Measurements from ENCODE around the gene RAD51B.

The RAD51B gene

DNA sequence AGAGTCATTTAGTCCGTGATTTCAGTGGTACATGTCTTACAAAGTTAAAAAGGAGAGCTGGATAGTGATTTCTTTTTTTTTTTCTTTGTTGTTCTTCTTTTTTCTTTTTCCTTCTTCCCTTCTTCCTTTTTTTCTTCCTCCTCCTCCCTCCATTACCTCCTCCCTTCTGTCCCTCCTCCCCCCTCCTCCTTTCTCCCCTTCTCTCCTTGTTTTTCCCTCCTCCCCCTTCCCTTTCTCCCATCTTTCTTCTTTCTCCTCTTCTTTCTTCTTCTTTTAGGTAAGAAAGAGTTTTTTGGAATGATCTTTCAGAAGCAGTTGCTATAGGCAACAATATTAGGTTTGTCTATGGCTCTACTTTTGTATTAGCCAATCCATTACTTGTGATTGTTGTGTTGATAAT lies 368.6 kb downstream of the RAD51B start:
- H3K36me3 ChIP-seq (ENCODE audit: insufficient read depth, low read length): no peaks in the 10 kb centered on the region
- TF ChIP-seq FOXP2 (optimal IDR thresholded peaks at IDR 0.05; ENCODE audit: control extremely low read depth, extremely low read length, insufficient read depth) (no peak), POLR2AphosphoS5 (IDR thresholded peaks at IDR 0.05; ENCODE audit: borderline replicate concordance, low read depth, low read length) (no peak), EZH2 (IDR thresholded peaks at IDR 0.05) (no peak)
- H3K9me3 ChIP-seq (ENCODE audit: low read depth, low read length): 0 out of 2 replicates have a peak, but pooled peaks cover 2% of the 10 kb centered on the region
- DNase-seq (ENCODE audit: low read depth, low spot score): no peak
- H3K27ac ChIP-seq: no peak overlapping the region
- H3K9ac ChIP-seq (ENCODE audit: insufficient read length): no peak overlapping the region
- H3K4me3 ChIP-seq: no peak overlapping the region

DNA sequence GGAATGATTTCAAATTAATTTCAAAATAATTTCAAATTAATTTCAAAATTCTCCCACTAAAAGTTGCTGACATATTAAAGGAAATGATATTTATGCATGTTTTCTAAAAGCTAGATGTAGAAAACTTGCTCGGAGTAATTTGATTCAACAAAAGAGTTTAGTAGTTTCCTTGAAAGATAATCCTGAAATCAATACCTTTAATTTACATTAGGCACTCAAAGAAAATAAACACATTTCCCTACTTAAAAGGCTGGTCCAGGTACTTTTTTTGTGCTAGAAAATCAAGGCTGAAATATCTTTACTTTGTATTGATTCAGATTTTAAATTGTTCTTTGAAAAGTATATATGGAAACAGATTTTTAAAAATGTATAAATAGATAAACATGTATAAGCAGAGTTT lies 370.5 kb downstream of the RAD51B start:
- Histone ChIP-seq H3K36me3 (ENCODE audit: insufficient read depth, low read length) (no peaks in the 10 kb centered on the region), H3K9me3 (ENCODE audit: low read depth, low read length) (0 out of 2 replicates have a peak, but pooled peaks cover 2% of the 10 kb centered on the region), H3K27ac (no peak overlapping the region), H3K9ac (ENCODE audit: insufficient read length) (no peak overlapping the region), H3K4me3 (no peak overlapping the region)
- DNase-seq (ENCODE audit: low read depth, low spot score): no peak
- TF ChIP-seq FOXP2 (optimal IDR thresholded peaks at IDR 0.05; ENCODE audit: control extremely low read depth, extremely low read length, insufficient read depth): no peak
- no peak for TF ChIP-seq EZH2 (IDR thresholded peaks at IDR 0.05)
- TF ChIP-seq POLR2AphosphoS5 (IDR thresholded peaks at IDR 0.05; ENCODE audit: borderline replicate concordance, low read depth, low read length): no peak

GRCh38 chr14:68191567-68192321 lies 372.2 kb downstream of the RAD51B start:
- Histone ChIP-seq H3K36me3 (ENCODE audit: insufficient read depth, low read length) (no peaks in the 10 kb centered on the region), H3K4me3 (no peak overlapping the region), H3K27ac (no peak overlapping the region), H3K9ac (ENCODE audit: insufficient read length) (no peak overlapping the region), H3K9me3 (ENCODE audit: low read depth, low read length) (no peaks in the 10 kb centered on the region)
- no peak for DNase-seq (ENCODE audit: low read depth, low spot score)
- TF ChIP-seq POLR2AphosphoS5 (IDR thresholded peaks at IDR 0.05; ENCODE audit: borderline replicate concordance, low read depth, low read length): no peak

- TF ChIP-seq FOXP2 (optimal IDR thresholded peaks at IDR 0.05; ENCODE audit: control extremely low read depth, extremely low read length, insufficient read depth) (no peak), EZH2 (IDR thresholded peaks at IDR 0.05) (no peak), POLR2AphosphoS5 (IDR thresholded peaks at IDR 0.05; ENCODE audit: borderline replicate concordance, low read depth, low read length) (no peak)
Observed at GRCh38 chr14:68192935-68193334, 373.4 kb downstream of the RAD51B start.

GRCh38 chr14:68193970-68194681 lies 374.5 kb downstream of the RAD51B start:
- Histone ChIP-seq H3K27ac (no peak overlapping the region), H3K36me3 (ENCODE audit: insufficient read depth, low read length) (no peaks in the 10 kb centered on the region), H3K4me3 (no peak overlapping the region), H3K9me3 (ENCODE audit: low read depth, low read length) (no peaks in the 10 kb centered on the region), H3K9ac (ENCODE audit: insufficient read length) (no peak overlapping the region)
- DNase-seq (ENCODE audit: low read depth, low spot score): no peak
- TF ChIP-seq EZH2 (IDR thresholded peaks at IDR 0.05) (no peak), POLR2AphosphoS5 (IDR thresholded peaks at IDR 0.05; ENCODE audit: borderline replicate concordance, low read depth, low read length) (no peak), FOXP2 (optimal IDR thresholded peaks at IDR 0.05; ENCODE audit: control extremely low read depth, extremely low read length, insufficient read depth) (no peak)

More at GRCh38 chr14:68192935-68193334, 373.4 kb downstream of the RAD51B start:
- no peaks in the 10 kb centered on the region for H3K9me3 ChIP-seq (ENCODE audit: low read depth, low read length)
- no peak overlapping the region for H3K27ac ChIP-seq
- DNase-seq (ENCODE audit: low read depth, low spot score): no peak
- H3K9ac ChIP-seq (ENCODE audit: insufficient read length): no peak overlapping the region
- no peaks in the 10 kb centered on the region for H3K36me3 ChIP-seq (ENCODE audit: insufficient read depth, low read length)
- no peak overlapping the region for H3K4me3 ChIP-seq

DNA sequence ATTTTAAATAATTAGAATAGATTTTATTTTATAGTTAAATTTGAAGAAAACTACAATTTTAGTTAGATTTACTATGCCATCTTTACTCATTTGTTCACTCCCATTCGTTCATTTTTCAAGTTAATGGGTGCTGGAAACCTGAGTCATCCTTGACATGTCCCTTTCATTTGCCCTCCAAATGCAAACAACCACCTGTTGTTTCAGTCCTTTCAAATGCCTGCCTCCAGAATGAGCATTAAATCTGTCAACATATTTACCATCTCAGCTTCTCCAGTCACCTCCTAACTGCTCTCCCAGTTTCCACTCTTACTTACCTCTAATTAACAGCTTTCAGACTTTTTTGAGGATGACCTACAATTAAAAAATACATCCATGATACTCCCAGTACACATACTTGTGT lies 375.5 kb downstream of the RAD51B start:
- TF ChIP-seq EZH2 (IDR thresholded peaks at IDR 0.05) (no peak), POLR2AphosphoS5 (IDR thresholded peaks at IDR 0.05; ENCODE audit: borderline replicate concordance, low read depth, low read length) (no peak), FOXP2 (optimal IDR thresholded peaks at IDR 0.05; ENCODE audit: control extremely low read depth, extremely low read length, insufficient read depth) (no peak)
- DNase-seq (ENCODE audit: low read depth, low spot score): no peak
- Histone ChIP-seq H3K27ac (no peak overlapping the region), H3K36me3 (ENCODE audit: insufficient read depth, low read length) (no peaks in the 10 kb centered on the region), H3K9me3 (ENCODE audit: low read depth, low read length) (no peaks in the 10 kb centered on the region), H3K9ac (ENCODE audit: insufficient read length) (no peak overlapping the region), H3K4me3 (no peak overlapping the region)

GRCh38 chr14:68198713-68199495 lies 379.3 kb downstream of the RAD51B start:
- Histone ChIP-seq H3K36me3 (ENCODE audit: insufficient read depth, low read length) (no peaks in the 10 kb centered on the region), H3K9ac (ENCODE audit: insufficient read length) (no peak overlapping the region), H3K9me3 (ENCODE audit: low read depth, low read length) (no peaks in the 10 kb centered on the region), H3K27ac (peak overlapping the region; percentile 47), H3K4me3 (no peak overlapping the region)
- DNase-seq (ENCODE audit: low read depth, low spot score): no peak
- TF ChIP-seq EZH2 (IDR thresholded peaks at IDR 0.05) (no peak), POLR2AphosphoS5 (IDR thresholded peaks at IDR 0.05; ENCODE audit: borderline replicate concordance, low read depth, low read length) (no peak), FOXP2 (optimal IDR thresholded peaks at IDR 0.05; ENCODE audit: control extremely low read depth, extremely low read length, insufficient read depth) (no peak)

GRCh38 chr14:68199554-68200151 lies 380.1 kb downstream of the RAD51B start:
- TF ChIP-seq EZH2 (IDR thresholded peaks at IDR 0.05): no peak
- no peak for DNase-seq (ENCODE audit: low read depth, low spot score)
- H3K27ac ChIP-seq: peak overlapping the region; percentile 47

More at GRCh38 chr14:68199554-68200151, 380.1 kb downstream of the RAD51B start:
- no peaks in the 10 kb centered on the region for H3K36me3 ChIP-seq (ENCODE audit: insufficient read depth, low read length)
- H3K9me3 ChIP-seq (ENCODE audit: low read depth, low read length): no peaks in the 10 kb centered on the region
- no peak overlapping the region for H3K4me3 ChIP-seq
- no peak overlapping the region for H3K9ac ChIP-seq (ENCODE audit: insufficient read length)
